ENCODE measurements around the gene FAM89B.

GRCh38 chr11:65610404-65610803 is 38.1 kb downstream of the FAM89B start:
- TF ChIP-seq, protein P1, sequence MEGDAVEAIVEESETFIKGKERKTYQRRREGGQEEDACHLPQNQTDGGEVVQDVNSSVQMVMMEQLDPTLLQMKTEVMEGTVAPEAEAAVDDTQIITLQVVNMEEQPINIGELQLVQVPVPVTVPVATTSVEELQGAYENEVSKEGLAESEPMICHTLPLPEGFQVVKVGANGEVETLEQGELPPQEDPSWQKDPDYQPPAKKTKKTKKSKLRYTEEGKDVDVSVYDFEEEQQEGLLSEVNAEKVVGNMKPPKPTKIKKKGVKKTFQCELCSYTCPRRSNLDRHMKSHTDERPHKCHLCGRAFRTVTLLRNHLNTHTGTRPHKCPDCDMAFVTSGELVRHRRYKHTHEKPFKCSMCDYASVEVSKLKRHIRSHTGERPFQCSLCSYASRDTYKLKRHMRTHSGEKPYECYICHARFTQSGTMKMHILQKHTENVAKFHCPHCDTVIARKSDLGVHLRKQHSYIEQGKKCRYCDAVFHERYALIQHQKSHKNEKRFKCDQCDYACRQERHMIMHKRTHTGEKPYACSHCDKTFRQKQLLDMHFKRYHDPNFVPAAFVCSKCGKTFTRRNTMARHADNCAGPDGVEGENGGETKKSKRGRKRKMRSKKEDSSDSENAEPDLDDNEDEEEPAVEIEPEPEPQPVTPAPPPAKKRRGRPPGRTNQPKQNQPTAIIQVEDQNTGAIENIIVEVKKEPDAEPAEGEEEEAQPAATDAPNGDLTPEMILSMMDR (IDR thresholded peaks at IDR 0.05; ENCODE audit: control extremely low read depth in 1 of 3, insufficient read depth in 1 of 3, low read depth in 1 of 3, low read length in 3 of 3), result no peak
- TF ChIP-seq BACH1 (IDR thresholded peaks at IDR 0.05; ENCODE audit: low read length) (no peak), EZH2 (IDR thresholded peaks at IDR 0.05; ENCODE audit: low read depth, low read length, severe bottlenecking) (no peak), RAD21 (IDR thresholded peaks at IDR 0.05 in 1 of 2, conservative IDR thresholded peaks at IDR 0.05 in 1 of 2; ENCODE audit: low read depth in 2 of 2, low read length in 2 of 2) (no peak), SUZ12 (IDR thresholded peaks at IDR 0.05; ENCODE audit: low read length) (no peak), BRCA1 (IDR thresholded peaks at IDR 0.05; ENCODE audit: low read depth, low read length) (no peak), POLR2A (IDR thresholded peaks at IDR 0.05; ENCODE audit: control extremely low read depth in 1 of 2, low read depth in 2 of 2, low read length in 2 of 2) (no peak), TAF7 (optimal IDR thresholded peaks at IDR 0.05; ENCODE audit: borderline replicate concordance, low read depth, low read length) (no peak), TAF1 (IDR thresholded peaks at IDR 0.05; ENCODE audit: low read depth, low read length) (no peak)

All from H1 (cell line).